HFF-Myc (cell line): Measurements from ENCODE around the gene MS4A18.
"Not testable (repeated sequence)": the region's sequence is repeated elsewhere in the genome, so short reads cannot be mapped to it uniquely, and the experiment has no call there.

Experiments used
- DNase-seq: peaks from one replicate; pipeline ENCODE4 v3.0.0-alpha.2; 2011; ENCODE audit warnings: low read depth; ENCODE audit errors: extremely low read depth
- H3K4me3 ChIP-seq: replicated peaks from 2 replicates; pipeline ENCODE4 v1.5.1; 2011; ENCODE audit warnings: low read depth, mild to moderate bottlenecking, control low read depth, low read length
- CTCF ChIP-seq: IDR thresholded peaks from 2 replicates; pipeline ENCODE4 v1.5.1; 2012; ENCODE audit warnings: mild to moderate bottlenecking, low read depth, low read length, control low read depth; ENCODE audit errors: missing control alignments

The MS4A18 gene

GRCh38 chr11:60700689-60701468 lies 23.6 kb upstream of the MS4A18 start:
- TF ChIP-seq CTCF = peak; percentile 37
- H3K4me3 ChIP-seq = no peak overlapping the region
- no peak for DNase-seq

- no peak overlapping the region for H3K4me3 ChIP-seq
- TF ChIP-seq CTCF = no peak
- no peak for DNase-seq
Observed at GRCh38 chr11:60701469-60701818, 23.1 kb upstream of the MS4A18 start.

- H3K4me3 ChIP-seq = no peak overlapping the region
- no peak for DNase-seq
- no peak for TF ChIP-seq CTCF
Observed at GRCh38 chr11:60703374-60703773, 21.1 kb upstream of the MS4A18 start.

GRCh38 chr11:60705895-60706294 lies 18.6 kb upstream of the MS4A18 start:
- no peak overlapping the region for H3K4me3 ChIP-seq
- DNase-seq = no peak
- TF ChIP-seq CTCF = no peak

- no peak for TF ChIP-seq CTCF
- H3K4me3 ChIP-seq = no peak overlapping the region
- no peak for DNase-seq
Observed at GRCh38 chr11:60706931-60707330, 17.6 kb upstream of the MS4A18 start.

- DNase-seq = no peak
- no peak overlapping the region for H3K4me3 ChIP-seq
- no peak for TF ChIP-seq CTCF
Observed at GRCh38 chr11:60710482-60710881, 14.0 kb upstream of the MS4A18 start.

GRCh38 chr11:60711276-60711675 lies 13.2 kb upstream of the MS4A18 start:
- H3K4me3 ChIP-seq = no peak overlapping the region
- no peak for TF ChIP-seq CTCF
- DNase-seq = no peak

GRCh38 chr11:60713423-60713822 lies 11.1 kb upstream of the MS4A18 start:
- H3K4me3 ChIP-seq, DNase-seq: not testable (repeated sequence)
